SK-N-MC (cell line): ENCODE measurements around the gene DICER1.

Experiments used
- EZH2 ChIP-seq: fragments of 200-600 bp; sonication (generic); IDR thresholded peaks from one replicate; pipeline ENCODE4 v1.6.1; 2017; ENCODE audit warnings: antibody characterized with exemption
- FOXP2 ChIP-seq: optimal IDR thresholded peaks from 2 replicates; pipeline ENCODE3; 2011; ENCODE audit warnings: mild to moderate bottlenecking, moderate library complexity; ENCODE audit not compliant: insufficient read depth; ENCODE audit errors: extremely low read length, control extremely low read depth
- POLR2AphosphoS5 ChIP-seq: IDR thresholded peaks from 2 replicates; pipeline ENCODE4 v1.6.1; 2012; ENCODE audit warnings: mild to moderate bottlenecking, low read depth, low read length, borderline replicate concordance

DNA sequence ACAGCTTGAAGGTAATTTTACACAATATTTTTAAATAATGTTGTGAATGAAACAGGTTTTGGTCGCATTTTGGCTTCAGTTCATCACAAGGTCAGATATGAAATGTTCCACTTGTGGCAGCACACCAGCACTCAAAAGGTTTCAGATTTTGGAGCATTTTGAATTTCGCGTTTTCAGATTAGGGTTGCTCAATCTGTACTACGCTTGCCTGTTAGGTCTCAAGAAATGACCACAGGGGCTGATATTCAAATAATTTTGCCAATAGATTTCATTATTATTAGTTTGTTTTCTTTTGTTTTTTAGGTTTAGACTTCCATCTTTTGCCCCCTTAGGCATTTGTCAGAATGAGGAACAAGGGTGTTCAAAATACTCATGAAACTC, 29.8 kb downstream of the DICER1 start:
- TF ChIP-seq EZH2 (no peak), POLR2AphosphoS5 (no peak), FOXP2 (no peak)
